ENCODE measurements around the gene CD79A.
A peak's percentile ranks its signal among the peaks of the same experiment; 100 is the strongest.

The CD79A gene

GRCh38 chr19:41863209-41863931, 13.7 kb upstream of the CD79A start:
- Histone ChIP-seq H3K36me3 (ENCODE audit: control insufficient read depth, insufficient read depth, low read length) (peaks cover 48% of the 10 kb centered on the region), H3K27me3 (replicated peaks; ENCODE audit: control insufficient read depth, insufficient read depth, low read length) (no peaks in the 10 kb centered on the region), H3K4me3 (replicated peaks; ENCODE audit: low read depth, low read length) (peak overlapping the region; percentile 89)
- DNase-seq (ENCODE audit: extremely low read depth, insufficient read length): no peak
- TF ChIP-seq CTCF (IDR thresholded peaks at IDR 0.05; ENCODE audit: insufficient read depth, low read length, poor library complexity, severe bottlenecking): no peak

- Histone ChIP-seq H3K27me3 (replicated peaks; ENCODE audit: control insufficient read depth, insufficient read depth, low read length) (no peaks in the 10 kb centered on the region), H3K4me3 (replicated peaks; ENCODE audit: low read depth, low read length) (peak overlapping the region; percentile 41), H3K36me3 (ENCODE audit: control insufficient read depth, insufficient read depth, low read length) (peaks cover 55% of the 10 kb centered on the region)
- no peak for TF ChIP-seq CTCF (IDR thresholded peaks at IDR 0.05; ENCODE audit: insufficient read depth, low read length, poor library complexity, severe bottlenecking)
- no peak for DNase-seq (ENCODE audit: extremely low read depth, insufficient read length)
Measured at GRCh38 chr19:41864374-41864773, 12.7 kb upstream of the CD79A start.

GRCh38 chr19:41866284-41866683, 10.8 kb upstream of the CD79A start:
- DNase-seq (ENCODE audit: extremely low read depth, insufficient read length): no peak
- no peaks in the 10 kb centered on the region for H3K27me3 ChIP-seq (replicated peaks; ENCODE audit: control insufficient read depth, insufficient read depth, low read length)
- TF ChIP-seq CTCF (IDR thresholded peaks at IDR 0.05; ENCODE audit: insufficient read depth, low read length, poor library complexity, severe bottlenecking): no peak
- peak overlapping the region; percentile 23 for H3K4me3 ChIP-seq (replicated peaks; ENCODE audit: low read depth, low read length)
- peaks cover 65% of the 10 kb centered on the region for H3K36me3 ChIP-seq (ENCODE audit: control insufficient read depth, insufficient read depth, low read length)

GRCh38 chr19:41868120-41868988, 8.7 kb upstream of the CD79A start:
- Histone ChIP-seq H3K4me3 (replicated peaks; ENCODE audit: low read depth, low read length) (no peak overlapping the region), H3K36me3 (ENCODE audit: control insufficient read depth, insufficient read depth, low read length) (peaks cover 54% of the 10 kb centered on the region)

GRCh38 chr19:41868989-41869300, 8.1 kb upstream of the CD79A start:
- no peak for DNase-seq (ENCODE audit: extremely low read depth, insufficient read length)
- no peak overlapping the region for H3K4me3 ChIP-seq (replicated peaks; ENCODE audit: low read depth, low read length)
- no peaks in the 10 kb centered on the region for H3K27me3 ChIP-seq (replicated peaks; ENCODE audit: control insufficient read depth, insufficient read depth, low read length)
- H3K36me3 ChIP-seq (ENCODE audit: control insufficient read depth, insufficient read depth, low read length): peaks cover 50% of the 10 kb centered on the region
- TF ChIP-seq CTCF (IDR thresholded peaks at IDR 0.05; ENCODE audit: insufficient read depth, low read length, poor library complexity, severe bottlenecking): no peak

More at GRCh38 chr19:41868120-41868988, 8.7 kb upstream of the CD79A start:
- TF ChIP-seq CTCF (IDR thresholded peaks at IDR 0.05; ENCODE audit: insufficient read depth, low read length, poor library complexity, severe bottlenecking): no peak
- no peak for DNase-seq (ENCODE audit: extremely low read depth, insufficient read length)
- no peaks in the 10 kb centered on the region for H3K27me3 ChIP-seq (replicated peaks; ENCODE audit: control insufficient read depth, insufficient read depth, low read length)

Data from GM06990 (cell line).